Osteoblast (primary cell): ENCODE measurements around the gene KNSTRN. TPM values are rescaled to one million over a fixed set of nuclear protein-coding genes. Genes with fewer than 3 reads are reported as not detected.

Experiments used
- DNase-seq: peaks from one replicate; pipeline ENCODE4 v3.0.0; 2011; ENCODE audit warnings: low spot score, mixed read lengths; ENCODE audit not compliant: insufficient read length; ENCODE audit errors: missing footprints
- H2AFZ ChIP-seq: 2 replicates; pipeline ENCODE4 v1.6.0; 2011; ENCODE audit warnings: mild to moderate bottlenecking, low read length
- H3K27ac ChIP-seq: 2 replicates; pipeline ENCODE4 v1.5.1; 2011; ENCODE audit warnings: mild to moderate bottlenecking, low read depth, low read length, moderate library complexity
- H3K27me3 ChIP-seq: 2 replicates; pipeline ENCODE4 v1.6.0; 2012; ENCODE audit warnings: mild to moderate bottlenecking, control low read depth, inconsistent platforms, low read length, moderate library complexity; ENCODE audit not compliant: insufficient read depth
- H3K36me3 ChIP-seq: 2 replicates; pipeline ENCODE4 v1.5.1; 2011; ENCODE audit warnings: mild to moderate bottlenecking, low read length, control low read depth, moderate library complexity; ENCODE audit not compliant: insufficient read depth
- H3K4me1 ChIP-seq: 2 replicates; pipeline ENCODE4 v1.5.1; 2011; ENCODE audit warnings: mild to moderate bottlenecking, low read length, control low read depth, moderate library complexity; ENCODE audit not compliant: insufficient read depth
- H3K4me2 ChIP-seq: 2 replicates; pipeline ENCODE4 v1.6.0; 2011; ENCODE audit warnings: mild to moderate bottlenecking, low read length; ENCODE audit not compliant: insufficient read depth
- H3K4me3 ChIP-seq: fragments of 200-600 bp; sonication (generic); 3 replicates; pipeline ENCODE4 v1.5.1; 2012; ENCODE audit warnings: mild to moderate bottlenecking, low read length, inconsistent platforms; ENCODE audit not compliant: insufficient read depth
- H3K79me2 ChIP-seq: 2 replicates; pipeline ENCODE4 v1.6.0; 2012; ENCODE audit warnings: mild to moderate bottlenecking, low read length, control low read depth, inconsistent platforms; ENCODE audit not compliant: insufficient read depth
- H3K9me3 ChIP-seq: 2 replicates; pipeline ENCODE4 v1.5.1; 2011; ENCODE audit warnings: low read depth, low read length, control low read depth
- H4K20me1 ChIP-seq: 2 replicates; pipeline ENCODE4 v1.6.0; 2012; ENCODE audit warnings: mild to moderate bottlenecking, low read length, control low read depth; ENCODE audit not compliant: insufficient read depth
- CTCF ChIP-seq: IDR thresholded peaks from 2 replicates; pipeline ENCODE4 v1.5.1; 2011; ENCODE audit warnings: mild to moderate bottlenecking, low read depth, low read length, moderate library complexity; ENCODE audit errors: extremely low read depth
- total RNA-seq: library from RNA; depleted of rRNA; stranded (reverse); fragments of >200 nt; gene quantifications from 2 replicates; pipeline ENCODE4 v1.2.3, GENCODE V29; 2012

KNSTRN gene
- total RNA-seq, 1 donor, result 19.9 TPM

- Histone ChIP-seq H3K27me3 (no peaks in the 10 kb centered on the region), H3K79me2 (no peaks in the 10 kb centered on the region), H3K9me3 (no peaks in the 10 kb centered on the region), H3K4me2 (no peak overlapping the region), H4K20me1 (no peaks in the 10 kb centered on the region), H2AFZ (no peak overlapping the region), H3K4me3 (no peak overlapping the region), H3K36me3 (no peaks in the 10 kb centered on the region), H3K27ac (no peak overlapping the region), H3K4me1 (peaks cover 7% of the 10 kb centered on the region)
- no peak for TF ChIP-seq CTCF
- no peak for DNase-seq
These were observed 33.4 kb upstream of the KNSTRN start for GRCh38 chr15:40349163-40349562.

GRCh38 chr15:40352281-40352901 is 30.1 kb upstream of the KNSTRN start:
- Histone ChIP-seq H3K4me2 (no peak overlapping the region), H3K9me3 (no peaks in the 10 kb centered on the region), H3K4me1 (peaks cover 9% of the 10 kb centered on the region), H3K4me3 (no peak overlapping the region), H3K79me2 (no peaks in the 10 kb centered on the region), H3K27me3 (no peaks in the 10 kb centered on the region), H3K27ac (no peak overlapping the region), H2AFZ (no peak overlapping the region), H3K36me3 (no peaks in the 10 kb centered on the region), H4K20me1 (no peaks in the 10 kb centered on the region)
- DNase-seq, result peak; percentile 22
- TF ChIP-seq CTCF, result no peak

- Histone ChIP-seq H3K4me1 (peaks cover 12% of the 10 kb centered on the region), H4K20me1 (no peaks in the 10 kb centered on the region), H3K9me3 (no peaks in the 10 kb centered on the region), H3K79me2 (no peaks in the 10 kb centered on the region), H3K36me3 (no peaks in the 10 kb centered on the region), H3K4me3 (no peak overlapping the region), H2AFZ (no peak overlapping the region), H3K27me3 (peaks cover 2% of the 10 kb centered on the region), H3K27ac (no peak overlapping the region), H3K4me2 (no peak overlapping the region)
- TF ChIP-seq CTCF, result no peak
- no peak for DNase-seq
These were observed 28.8 kb upstream of the KNSTRN start for GRCh38 chr15:40353697-40354096.

- Histone ChIP-seq H3K9me3 (no peaks in the 10 kb centered on the region), H3K4me1 (peaks cover 12% of the 10 kb centered on the region), H3K27me3 (peaks cover 9% of the 10 kb centered on the region), H3K36me3 (no peaks in the 10 kb centered on the region), H3K4me2 (peak overlapping the region; percentile 43), H3K79me2 (no peaks in the 10 kb centered on the region), H4K20me1 (no peaks in the 10 kb centered on the region), H3K27ac (no peak overlapping the region), H2AFZ (peak overlapping the region; percentile 62), H3K4me3 (peak overlapping the region; percentile 16)
- peak; percentile 69 for TF ChIP-seq CTCF
- DNase-seq, result peak; percentile 98
These were observed 27.9 kb upstream of the KNSTRN start for GRCh38 chr15:40354408-40355171.
